MM.1S (cell line): ENCODE measurements around the gene ATCAY.

Experiments
- DNase-seq: peaks from one replicate; pipeline ENCODE4 v3.0.0-alpha.2; 2015
- H2AFZ ChIP-seq: fragments of 300-600 bp; sonication (generic); 2 replicates; pipeline ENCODE4 v1.6.0; 2016; ENCODE audit warnings: antibody characterized with exemption, low read length
- H3F3A ChIP-seq: fragments of 300-600 bp; sonication (generic); 2 replicates; pipeline ENCODE4 v1.6.1; 2016; ENCODE audit warnings: mild to moderate bottlenecking, antibody characterized with exemption, low read length, moderate library complexity, mixed read lengths; ENCODE audit not compliant: insufficient read depth
- H3K27ac ChIP-seq: fragments of 300-600 bp; sonication (generic); 2 replicates; pipeline ENCODE4 v1.5.1; 2016; ENCODE audit warnings: mild to moderate bottlenecking, low read length
- H3K27me3 ChIP-seq: fragments of 300-600 bp; sonication (generic); replicated peaks from 2 replicates; pipeline ENCODE4 v1.6.0; 2016; ENCODE audit warnings: low read length; ENCODE audit not compliant: insufficient read depth
- H3K36me3 ChIP-seq: fragments of 300-600 bp; sonication (generic); replicated peaks from 2 replicates; pipeline ENCODE4 v1.6.1; 2016; ENCODE audit warnings: mild to moderate bottlenecking, low read length, mixed read lengths; ENCODE audit not compliant: insufficient read depth
- H3K4me1 ChIP-seq: fragments of 300-600 bp; sonication (generic); 2 replicates; pipeline ENCODE4 v1.6.1; 2016; ENCODE audit warnings: low read length, mixed read lengths
- H3K4me2 ChIP-seq: fragments of 300-600 bp; sonication (generic); 2 replicates; pipeline ENCODE4 v1.6.0; 2016; ENCODE audit warnings: low read depth, low read length
- H3K4me3 ChIP-seq: fragments of 300-600 bp; sonication (generic); 2 replicates; pipeline ENCODE4 v1.5.1; 2016; ENCODE audit warnings: low read length, mixed read lengths
- H3K79me2 ChIP-seq: fragments of 300-600 bp; sonication (generic); 2 replicates; pipeline ENCODE4 v1.6.1; 2016; ENCODE audit warnings: mixed run types, low read length, mixed read lengths
- H3K9ac ChIP-seq: fragments of 300-600 bp; sonication (generic); 2 replicates; pipeline ENCODE4 v1.6.1; 2016; ENCODE audit warnings: low read length, mixed read lengths
- H3K9me2 ChIP-seq: fragments of 300-600 bp; sonication (generic); replicated peaks from 2 replicates; pipeline ENCODE4 v1.6.1; 2016; ENCODE audit warnings: mild to moderate bottlenecking, low read length, mixed read lengths; ENCODE audit not compliant: insufficient read depth
- H3K9me3 ChIP-seq: fragments of 300-600 bp; sonication (generic); replicated peaks from 2 replicates; pipeline ENCODE4 v1.6.1; 2016; ENCODE audit warnings: mild to moderate bottlenecking, low read length, mixed read lengths; ENCODE audit not compliant: insufficient read depth
- H4K20me1 ChIP-seq: fragments of 300-600 bp; sonication (generic); 2 replicates; pipeline ENCODE4 v1.6.1; 2016; ENCODE audit warnings: mild to moderate bottlenecking, low read length, moderate library complexity, mixed read lengths; ENCODE audit not compliant: insufficient read depth
- CTCF ChIP-seq: fragments of 300-600 bp; sonication (generic); IDR thresholded peaks from 2 replicates; pipeline ENCODE4 v1.5.1; 2016; ENCODE audit warnings: antibody characterized with exemption, low read length, mixed read lengths
- EZH2 ChIP-seq: fragments of 300-600 bp; sonication (generic); optimal IDR thresholded peaks from 2 replicates; pipeline ENCODE3; 2017; ENCODE audit warnings: low read depth, mild to moderate bottlenecking, antibody characterized with exemption, low read length, mixed read lengths
- EZH2phosphoT487 ChIP-seq: fragments of 300-600 bp; sonication (generic); IDR thresholded peaks from 2 replicates; pipeline ENCODE4 v1.6.1; 2018; ENCODE audit warnings: antibody characterized with exemption, low read length

ATCAY gene

DNA sequence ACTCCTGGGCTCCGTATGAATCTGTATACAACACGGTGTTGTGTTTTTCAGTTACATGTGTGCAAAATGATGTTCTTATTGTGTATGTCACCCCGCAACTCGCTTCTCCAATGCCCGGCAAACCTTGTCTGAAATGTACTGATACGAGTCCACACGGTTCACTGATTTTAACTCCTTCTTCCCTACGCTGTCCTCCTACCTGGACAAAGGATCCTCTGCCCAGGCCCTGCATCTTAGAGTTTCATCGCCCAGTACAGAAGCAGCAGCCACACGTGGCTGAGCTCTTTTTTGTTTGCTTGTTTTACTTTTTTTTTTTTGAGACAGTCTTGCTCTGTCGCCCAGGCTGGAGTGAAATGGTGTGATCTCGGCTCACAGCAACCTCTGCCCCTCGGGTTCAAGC, 40.5 kb upstream of the ATCAY start:
- no peak overlapping the region for H3K27ac ChIP-seq
- no peak overlapping the region for H3K4me3 ChIP-seq
- TF ChIP-seq EZH2 (no peak), CTCF (no peak), EZH2phosphoT487 (no peak)
- H3F3A ChIP-seq: no peaks in the 10 kb centered on the region
- no peak overlapping the region for H2AFZ ChIP-seq
- H3K79me2 ChIP-seq: no peaks in the 10 kb centered on the region
- H3K27me3 ChIP-seq: peaks cover 96% of the 10 kb centered on the region
- H3K9me2 ChIP-seq: no peaks in the 10 kb centered on the region
- H3K4me2 ChIP-seq: no peak overlapping the region
- no peaks in the 10 kb centered on the region for H3K36me3 ChIP-seq
- no peak overlapping the region for H3K9ac ChIP-seq
- no peaks in the 10 kb centered on the region for H3K9me3 ChIP-seq
- DNase-seq: no peak
- no peaks in the 10 kb centered on the region for H3K4me1 ChIP-seq
- H4K20me1 ChIP-seq: no peaks in the 10 kb centered on the region

DNA sequence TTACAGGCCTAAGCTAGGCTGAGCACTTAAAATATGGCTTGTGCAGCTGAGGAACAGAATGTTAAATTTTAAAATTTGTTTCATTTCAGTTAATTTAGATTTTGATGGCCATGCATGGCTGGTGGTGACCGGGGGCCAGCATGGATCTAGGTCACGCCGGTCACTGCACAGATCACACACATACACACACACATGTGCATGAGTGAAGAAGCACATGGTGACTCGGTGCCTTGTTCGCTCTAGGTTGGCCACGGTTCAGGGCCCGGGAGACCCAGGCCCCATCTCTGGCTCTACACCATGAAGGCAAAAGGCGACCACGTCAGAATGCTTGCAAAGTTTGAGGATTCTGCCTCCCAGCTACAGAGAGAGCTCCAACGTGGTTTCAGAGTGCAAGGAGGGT, 39.7 kb upstream of the ATCAY start:
- Histone ChIP-seq H2AFZ (no peak overlapping the region), H4K20me1 (no peaks in the 10 kb centered on the region), H3K4me3 (no peak overlapping the region), H3K4me2 (no peak overlapping the region), H3K27ac (no peak overlapping the region), H3K36me3 (no peaks in the 10 kb centered on the region), H3F3A (no peaks in the 10 kb centered on the region), H3K9me2 (no peaks in the 10 kb centered on the region), H3K4me1 (no peaks in the 10 kb centered on the region), H3K27me3 (peaks cover 98% of the 10 kb centered on the region), H3K9me3 (no peaks in the 10 kb centered on the region), H3K79me2 (no peaks in the 10 kb centered on the region), H3K9ac (no peak overlapping the region)
- TF ChIP-seq CTCF: no peak
- no peak for TF ChIP-seq EZH2phosphoT487
- no peak for DNase-seq

- Histone ChIP-seq H2AFZ (no peak overlapping the region), H3K4me1 (no peaks in the 10 kb centered on the region), H3K79me2 (no peaks in the 10 kb centered on the region), H3K4me2 (no peak overlapping the region), H3F3A (no peaks in the 10 kb centered on the region), H3K4me3 (no peak overlapping the region), H3K9ac (no peak overlapping the region), H3K9me3 (no peaks in the 10 kb centered on the region), H3K27ac (no peak overlapping the region), H4K20me1 (no peaks in the 10 kb centered on the region), H3K9me2 (no peaks in the 10 kb centered on the region), H3K36me3 (no peaks in the 10 kb centered on the region), H3K27me3 (peaks cover 98% of the 10 kb centered on the region)
- no peak for DNase-seq
- no peak for TF ChIP-seq CTCF
- no peak for TF ChIP-seq EZH2
- no peak for TF ChIP-seq EZH2phosphoT487
Observed at GRCh38 chr19:3842948-3843347, 37.5 kb upstream of the ATCAY start.

- Histone ChIP-seq H3K9ac (no peak overlapping the region), H4K20me1 (no peaks in the 10 kb centered on the region), H3K27me3 (peaks cover 98% of the 10 kb centered on the region)
Observed at GRCh38 chr19:3844596-3844995, 35.9 kb upstream of the ATCAY start.

More at GRCh38 chr19:3844596-3844995, 35.9 kb upstream of the ATCAY start:
- Histone ChIP-seq H3F3A (no peaks in the 10 kb centered on the region), H2AFZ (no peak overlapping the region), H3K27ac (no peak overlapping the region), H3K4me1 (no peaks in the 10 kb centered on the region), H3K79me2 (no peaks in the 10 kb centered on the region), H3K9me3 (no peaks in the 10 kb centered on the region), H3K9me2 (no peaks in the 10 kb centered on the region), H3K36me3 (no peaks in the 10 kb centered on the region), H3K4me3 (no peak overlapping the region), H3K4me2 (no peak overlapping the region)
- no peak for DNase-seq
- TF ChIP-seq EZH2phosphoT487 (no peak), EZH2 (no peak), CTCF (no peak)
